ENCODE measurements around the gene CFHR5. TPM values are rescaled to one million over a fixed set of nuclear protein-coding genes. Genes with fewer than 3 reads are reported as not detected.
"Not testable (repeated sequence)": the region's sequence is repeated elsewhere in the genome, so short reads cannot be mapped to it uniquely, and the experiment has no call there.

Gene CFHR5
- total RNA-seq, 1 experiment from 2014 or later: not detected

GRCh38 chr1:197017558-197018146, 40.3 kb downstream of the CFHR5 start:
- no peak for DNase-seq (ENCODE audit: extremely low read depth, low read depth)

DNA sequence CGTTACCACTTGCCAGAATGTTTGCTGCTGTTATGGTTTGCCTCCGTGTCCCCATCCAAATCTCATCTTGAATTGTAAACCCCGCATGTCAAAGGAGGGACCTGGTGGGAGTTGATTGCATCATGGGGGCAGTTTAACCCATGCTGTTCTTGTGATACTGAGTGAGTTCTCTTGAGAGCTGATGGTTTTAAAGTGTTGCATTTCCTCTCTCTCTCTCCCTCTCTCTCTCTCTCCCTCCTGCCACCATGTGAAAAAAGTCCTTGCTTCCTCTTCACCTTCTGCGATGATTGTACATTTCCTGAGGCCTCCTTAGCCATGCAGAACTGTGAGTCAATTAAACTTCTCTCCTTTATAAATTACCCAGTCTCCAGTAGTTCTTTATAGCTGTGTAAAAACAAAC, 44.4 kb downstream of the CFHR5 start:
- no peak for DNase-seq (ENCODE audit: extremely low read depth, low read depth)

DNA sequence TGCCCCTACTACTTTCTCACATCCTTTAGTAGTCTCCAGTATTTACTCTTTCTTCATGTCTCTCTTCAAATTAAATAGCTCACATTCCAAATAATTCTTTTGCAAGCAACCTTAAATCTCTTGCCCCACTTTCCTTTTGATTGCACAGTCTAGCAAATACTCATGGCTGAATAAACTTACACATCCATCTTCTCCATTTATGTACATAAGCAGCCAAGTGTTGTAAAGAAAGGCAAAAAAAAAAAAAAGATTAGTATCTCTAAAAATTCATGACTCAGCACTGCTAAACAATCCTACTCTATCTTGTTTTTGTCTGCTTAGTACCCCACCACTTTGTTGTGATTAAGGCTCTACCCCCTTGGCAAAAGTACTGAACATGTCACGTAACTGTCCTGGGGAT, 47.1 kb downstream of the CFHR5 start:
- DNase-seq (ENCODE audit: extremely low read depth, low read depth): no peak

- DNase-seq (ENCODE audit: extremely low read depth, low read depth): no peak
These were observed 50.0 kb downstream of the CFHR5 start for GRCh38 chr1:197027359-197027758.

DNA sequence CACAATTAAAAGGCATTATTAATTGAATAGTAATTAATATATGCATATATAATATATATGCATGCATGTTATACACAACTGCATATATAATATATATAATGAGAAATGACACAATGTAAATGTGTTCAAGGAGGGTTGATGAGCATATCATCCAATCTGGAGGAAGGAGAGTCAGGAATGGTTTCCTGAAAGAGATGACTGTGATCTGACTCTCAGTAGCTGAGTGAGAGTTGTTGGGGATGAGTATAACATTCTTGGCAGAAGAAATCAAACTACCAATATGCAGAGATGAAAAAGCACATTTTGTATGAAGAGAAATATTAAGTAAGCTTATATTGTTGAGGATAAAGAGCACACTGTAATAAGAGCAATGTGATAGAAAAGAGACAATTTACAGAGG, 52.4 kb downstream of the CFHR5 start:
- DNase-seq (ENCODE audit: extremely low read depth, low read depth): no peak

DNA sequence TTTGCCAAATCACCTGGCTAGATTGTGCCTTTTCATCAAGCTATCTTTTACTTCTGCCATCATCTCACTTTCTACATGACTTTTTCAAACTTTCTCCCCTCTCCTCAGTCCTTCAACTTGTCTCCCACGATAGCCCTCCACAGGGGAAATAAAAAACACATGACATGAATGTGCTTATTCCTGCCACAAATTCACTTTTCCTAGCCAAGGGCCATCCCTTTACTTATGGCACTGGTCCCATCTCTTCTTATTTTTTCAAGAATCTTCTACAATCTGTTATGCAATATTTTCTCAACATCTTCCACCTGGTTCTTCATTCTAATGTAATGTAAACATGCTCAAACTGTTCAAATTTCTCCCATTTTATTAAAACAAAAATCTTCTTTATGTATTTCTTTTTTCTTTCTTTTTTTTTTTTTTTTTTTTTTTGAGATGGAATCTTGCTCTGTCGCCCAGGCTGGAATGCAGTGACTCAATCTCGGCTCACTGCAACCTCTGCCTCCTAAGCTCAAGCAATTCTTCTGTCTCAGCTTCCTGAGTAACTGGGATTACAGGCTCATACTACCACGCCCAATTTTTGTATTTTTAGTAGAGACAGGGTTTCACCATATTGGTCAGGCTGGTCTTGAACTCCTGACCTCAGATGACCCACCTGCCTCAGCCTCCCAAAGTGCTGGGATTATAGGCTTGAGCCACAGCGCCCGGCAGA, 57.4 kb downstream of the CFHR5 start:
- DNase-seq (ENCODE audit: extremely low read depth, low read depth): not testable (repeated sequence)

DNA sequence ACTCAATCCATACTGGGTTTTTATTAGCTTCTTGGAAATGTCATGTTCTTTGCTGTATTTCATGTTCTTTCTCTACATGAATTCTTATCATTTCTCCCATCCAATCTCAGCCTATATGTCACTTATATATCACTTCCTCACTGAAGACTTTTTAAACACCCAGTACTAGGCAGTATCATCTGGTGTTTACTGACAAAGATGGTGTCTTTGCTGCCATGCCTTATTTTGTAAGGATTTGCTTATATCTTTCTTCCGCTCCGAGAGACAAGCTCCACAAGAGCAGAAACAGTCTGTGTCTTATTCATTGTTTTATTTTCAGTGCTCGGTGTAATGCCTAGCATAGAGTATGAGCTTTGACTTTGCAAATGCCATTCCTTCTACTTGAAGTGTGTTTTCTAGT, 59.5 kb downstream of the CFHR5 start:
- no peak for DNase-seq (ENCODE audit: extremely low read depth, low read depth)

- no peak for DNase-seq (ENCODE audit: extremely low read depth, low read depth)
These were observed 64.4 kb downstream of the CFHR5 start for GRCh38 chr1:197041486-197042353.

DNA sequence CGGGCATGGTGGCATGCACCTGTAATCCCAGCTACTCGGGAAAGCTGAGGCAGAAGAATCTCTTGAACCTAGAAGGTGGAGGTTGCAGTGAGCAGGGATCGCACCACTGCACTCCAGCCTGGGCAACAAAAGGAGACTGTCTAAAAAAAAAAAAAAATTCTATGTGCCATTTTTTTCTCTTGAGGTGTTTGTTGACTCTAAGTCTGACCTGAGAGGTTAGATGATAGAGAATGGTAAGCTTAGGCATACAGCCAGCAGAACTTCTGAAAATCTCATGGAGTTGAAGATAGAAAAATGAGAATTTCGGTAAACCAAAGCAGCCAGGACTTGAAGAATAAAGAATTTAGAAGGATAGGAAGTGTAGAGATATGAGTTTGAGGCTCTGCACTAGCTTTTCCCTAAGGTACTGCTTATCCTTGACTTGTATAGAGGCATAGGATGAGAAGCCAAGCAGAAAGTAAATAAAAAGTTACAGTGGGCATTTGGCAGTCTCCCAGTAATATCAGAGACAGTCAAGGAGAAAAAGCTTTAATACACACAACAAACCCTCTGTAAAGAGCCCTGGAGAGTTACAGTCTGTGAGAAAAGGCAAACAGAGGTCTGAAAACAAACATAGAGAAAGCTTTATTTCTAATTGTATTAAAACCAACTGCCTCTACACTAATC, 65.5 kb downstream of the CFHR5 start:
- DNase-seq (ENCODE audit: extremely low read depth, low read depth): no peak

DNA sequence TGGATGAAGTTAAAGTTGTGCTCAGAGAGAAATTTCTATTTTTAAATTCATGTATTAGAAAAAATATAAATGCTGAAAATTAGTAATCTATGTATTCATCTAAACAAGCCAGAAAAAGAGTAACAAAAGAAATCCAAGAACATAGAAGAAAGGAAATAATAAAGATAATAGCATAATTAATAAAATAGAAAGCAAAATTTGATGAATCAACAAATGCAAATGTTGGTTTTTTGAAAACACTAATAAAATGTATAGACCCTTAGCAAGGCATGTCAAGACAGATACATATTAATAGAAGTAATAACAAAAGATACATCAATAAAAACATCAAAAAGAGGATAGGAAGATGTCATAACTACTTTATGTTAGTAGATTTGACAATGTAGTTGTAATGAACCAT, 71.7 kb downstream of the CFHR5 start:
- DNase-seq (ENCODE audit: extremely low read depth, low read depth): no peak

Small RNA genes within 50 kb of the gene (small RNA-seq; reads per million reads assigned to genes)
- gene AL139418.1: 0 reads per million in 2 experiments

Other genes with a start within 250 kb of the CFHR5 start
- gene CFHR3, start 202.7 kb upstream of the CFHR5 start, total RNA-seq (2014; rRNA removed; shearing (Covaris generic)): 3.6 and 5.0 TPM in 2 replicates
- gene CFHR1, start 157.8 kb upstream of the CFHR5 start, total RNA-seq (2014; rRNA removed; shearing (Covaris generic)): 0.55 and 1.3 TPM in 2 replicates
- gene CFHR4, start 89.5 kb upstream of the CFHR5 start, total RNA-seq (2014; rRNA removed; shearing (Covaris generic)): not detected in 2 replicates
- not detected in 2 replicates for gene CFHR2, start 33.8 kb upstream of the CFHR5 start, total RNA-seq (2014; rRNA removed; shearing (Covaris generic))
- gene F13B, start 89.7 kb downstream of the CFHR5 start, total RNA-seq (2014; rRNA removed; shearing (Covaris generic)): 0.12 TPM in 1 of 2 replicates, not detected in the other
- 57.8 and 67.7 TPM in 2 replicates for gene ASPM, start 169.1 kb downstream of the CFHR5 start, total RNA-seq (2014; rRNA removed; shearing (Covaris generic))
- 124 and 137 TPM in 2 replicates for gene ZBTB41, start 223.7 kb downstream of the CFHR5 start, total RNA-seq (2014; rRNA removed; shearing (Covaris generic))